ENCODE data around the gene EML4. TPM values are rescaled to one million over a fixed set of nuclear protein-coding genes. Genes with fewer than 3 reads are reported as not detected.

Gene EML4
- total and polyA plus RNA-seq, 2 of the 13 experiments (the other 11 are each of a cell fraction or from before 2014, with no cell fraction given): 243 to 476 TPM

GRCh38 chr2:42342061-42342794, 173.1 kb downstream of the EML4 start (continued):
- TF ChIP-seq HNF1A (IDR thresholded peaks at IDR 0.05; ENCODE audit: low read depth) (no peak), HNF1A (CRISPR knock-in tag; IDR thresholded peaks at IDR 0.05; ENCODE audit: borderline replicate concordance) (0 out of 2 replicates have a peak, but pooled peaks have one; percentile 6), MTF1 (CRISPR knock-in tag; IDR thresholded peaks at IDR 0.05) (no peak), ZBTB7B (CRISPR knock-in tag; IDR thresholded peaks at IDR 0.05) (no peak), FOXK2 (IDR thresholded peaks at IDR 0.05) (no peak), SKI (IDR thresholded peaks at IDR 0.05; ENCODE audit: partially characterized antibody) (no peak), CBX1 (IDR thresholded peaks at IDR 0.05; ENCODE audit: low read depth) (no peak), SRSF4 (IDR thresholded peaks at IDR 0.05; ENCODE audit: low read depth, low read length, poor library complexity, severe bottlenecking) (no peak), BORCS8-MEF2B (CRISPR knock-in tag; IDR thresholded peaks at IDR 0.05) (peak; percentile 64; the same call in 1 of the 2 replicates), TRAFD1 (CRISPR knock-in tag; IDR thresholded peaks at IDR 0.05; ENCODE audit: borderline replicate concordance) (no peak), ZNF317 (CRISPR knock-in tag; IDR thresholded peaks at IDR 0.05) (no peak), MEF2D (CRISPR knock-in tag; IDR thresholded peaks at IDR 0.05) (0 out of 2 replicates have a peak, but pooled peaks have one; percentile 67), SATB2 (CRISPR knock-in tag; IDR thresholded peaks at IDR 0.05) (0 out of 2 replicates have a peak, but pooled peaks have one; percentile 34), PAX8 (CRISPR knock-in tag; IDR thresholded peaks at IDR 0.05; ENCODE audit: borderline replicate concordance) (no peak), ZNF713 (CRISPR knock-in tag; IDR thresholded peaks at IDR 0.05) (no peak), ZSCAN31 (CRISPR knock-in tag; IDR thresholded peaks at IDR 0.05; ENCODE audit: low read depth) (0 out of 2 replicates have a peak, but pooled peaks have one; percentile 65), ZNF576 (CRISPR knock-in tag; IDR thresholded peaks at IDR 0.05) (no peak)

Measured in HepG2 (cell line).